ENCODE measurements around the gene GALR2.

Gene GALR2

GRCh38 chr17:76079956-76080767 lies 5.6 kb downstream of the GALR2 start:
- DNase-seq (ENCODE audit: low spot score): peak; percentile 36

DNA sequence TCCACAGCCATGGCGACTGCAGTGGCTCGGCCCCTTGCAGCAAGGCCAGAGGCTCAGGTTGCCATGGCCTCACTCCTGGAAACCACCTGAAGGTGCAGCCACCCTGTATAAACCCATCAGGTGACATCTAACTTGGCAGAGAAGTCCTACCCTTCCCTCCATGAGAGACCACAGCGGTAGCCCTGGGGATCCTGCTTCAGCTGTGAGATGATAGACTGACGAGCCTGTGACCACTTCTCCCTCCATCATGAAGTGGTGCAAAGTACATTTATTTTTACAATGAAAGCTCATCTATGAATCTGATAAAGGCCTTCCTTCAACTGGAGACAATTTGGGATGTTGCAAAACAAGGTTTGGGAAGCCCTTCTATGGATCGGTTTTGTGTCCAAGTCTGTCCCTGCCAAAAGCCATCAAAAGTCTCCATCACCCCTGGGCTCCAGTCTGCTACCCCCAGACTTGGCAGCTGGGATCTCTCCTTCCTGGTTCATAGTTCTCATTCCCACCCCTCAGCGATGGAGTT lies 6.2 kb downstream of the GALR2 start:
- DNase-seq (ENCODE audit: low spot score): no peak

DNA sequence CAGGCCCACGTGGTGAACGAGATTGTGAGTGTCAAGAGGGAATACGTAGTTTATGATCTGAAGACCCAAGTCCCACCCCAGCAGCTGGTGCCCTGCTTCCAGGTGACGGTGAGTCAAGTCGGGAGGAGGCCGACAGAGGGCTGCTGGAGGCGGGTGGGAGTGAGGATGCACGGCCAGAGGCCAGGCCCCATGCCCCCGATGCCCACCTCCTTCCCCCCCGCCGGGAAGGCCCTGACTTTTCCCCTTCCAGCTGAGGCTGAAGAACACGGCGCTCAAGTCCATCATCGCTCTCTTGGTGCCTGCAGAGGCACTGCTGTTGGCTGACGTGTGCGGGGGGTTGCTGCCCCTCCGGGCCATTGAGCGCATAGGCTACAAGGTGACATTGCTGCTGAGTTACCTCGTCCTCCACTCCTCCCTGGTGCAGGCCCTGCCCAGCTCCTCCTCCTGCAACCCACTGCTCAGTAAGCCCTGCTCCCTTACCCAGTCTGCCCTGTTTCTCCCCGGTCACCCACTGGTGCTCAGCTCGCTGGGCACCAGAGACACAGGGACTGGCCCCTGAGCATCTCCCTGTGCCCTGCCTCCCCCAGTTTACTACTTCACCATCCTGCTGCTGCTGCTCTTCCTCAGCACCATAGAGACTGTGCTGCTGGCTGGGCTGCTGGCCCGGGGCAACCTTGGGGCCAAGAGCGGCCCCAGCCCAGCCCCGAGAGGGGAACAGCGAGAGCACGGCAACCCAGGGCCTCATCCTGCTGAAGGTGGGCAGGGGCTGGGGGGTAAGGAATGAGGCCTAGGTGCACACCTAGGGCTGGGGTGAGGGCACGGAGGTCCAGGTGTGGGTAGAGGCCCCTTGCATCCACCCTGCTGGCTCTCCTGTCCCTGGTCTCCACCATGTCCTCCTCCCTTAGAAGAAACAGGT lies 7.0 kb downstream of the GALR2 start:
- DNase-seq (ENCODE audit: low spot score): no peak

- no peak for DNase-seq (ENCODE audit: low spot score)
Measured at GRCh38 chr17:76082326-76083251, 8.0 kb downstream of the GALR2 start.

GRCh38 chr17:76083536-76084182 lies 9.1 kb downstream of the GALR2 start:
- DNase-seq (ENCODE audit: low spot score): no peak

DNA sequence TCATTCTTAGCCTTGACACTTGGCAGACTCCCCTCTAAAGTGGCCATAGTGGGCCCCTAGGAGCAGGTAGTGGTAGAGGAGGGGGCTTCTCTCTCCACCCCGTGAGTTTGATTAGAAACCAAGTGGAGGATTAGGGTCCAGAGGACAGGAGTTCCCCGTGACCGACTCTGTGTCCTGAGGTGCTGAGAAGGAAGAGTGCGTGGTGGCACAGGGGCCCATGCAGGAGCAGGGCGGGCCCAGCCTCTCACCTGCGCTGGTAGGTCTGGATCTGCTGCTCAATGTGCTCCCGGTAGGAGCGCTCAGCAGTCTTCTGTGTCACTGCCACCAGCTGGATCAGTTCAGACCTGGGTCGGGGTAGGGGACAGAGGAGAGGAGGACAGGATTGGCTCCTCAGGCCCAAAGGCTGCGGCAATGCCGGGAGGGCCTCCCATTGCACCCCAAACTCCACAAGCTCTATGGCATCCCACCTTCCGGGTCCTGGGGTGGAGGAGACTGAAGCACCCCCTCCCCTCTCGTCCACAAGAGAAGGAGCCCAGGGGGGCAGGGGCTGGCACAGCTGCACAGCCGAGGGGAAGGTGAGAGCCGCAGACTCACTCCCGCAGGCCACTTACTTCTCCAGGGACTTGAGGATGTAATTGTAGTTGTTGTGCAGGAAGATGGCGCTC lies 10.6 kb downstream of the GALR2 start:
- no peak for DNase-seq (ENCODE audit: low spot score)

DNA sequence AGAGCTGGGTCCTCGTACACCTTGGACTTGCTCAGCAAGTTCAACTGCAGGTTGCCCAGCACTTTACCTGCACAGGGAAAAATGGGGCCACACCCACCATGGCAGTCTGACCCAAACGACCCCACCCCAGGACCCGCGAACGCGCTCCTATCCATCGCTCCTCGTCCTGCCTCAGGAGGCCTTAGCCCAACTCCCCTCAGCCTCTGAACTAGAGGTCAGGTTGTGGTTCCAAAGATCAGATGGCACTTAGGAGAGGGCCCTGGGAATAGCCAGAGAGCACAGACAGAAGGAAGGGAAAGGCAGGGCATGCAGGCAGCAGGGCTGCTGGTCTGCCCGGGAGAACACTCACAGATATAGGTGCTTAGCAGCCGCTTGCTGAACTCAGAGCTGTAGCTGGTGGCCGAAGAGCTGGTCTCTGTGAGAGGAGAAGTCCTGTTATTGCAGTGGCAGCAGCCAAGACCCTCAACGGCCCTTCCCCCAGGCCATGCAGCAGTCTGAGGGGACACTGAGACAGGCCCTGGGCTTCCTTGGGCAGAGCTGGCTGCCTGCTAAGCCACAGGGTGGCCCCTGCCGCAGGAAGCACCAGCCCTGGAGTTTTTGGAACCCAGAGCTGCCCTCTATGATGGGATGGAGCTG lies 11.3 kb downstream of the GALR2 start:
- no peak for DNase-seq (ENCODE audit: low spot score)

DNA sequence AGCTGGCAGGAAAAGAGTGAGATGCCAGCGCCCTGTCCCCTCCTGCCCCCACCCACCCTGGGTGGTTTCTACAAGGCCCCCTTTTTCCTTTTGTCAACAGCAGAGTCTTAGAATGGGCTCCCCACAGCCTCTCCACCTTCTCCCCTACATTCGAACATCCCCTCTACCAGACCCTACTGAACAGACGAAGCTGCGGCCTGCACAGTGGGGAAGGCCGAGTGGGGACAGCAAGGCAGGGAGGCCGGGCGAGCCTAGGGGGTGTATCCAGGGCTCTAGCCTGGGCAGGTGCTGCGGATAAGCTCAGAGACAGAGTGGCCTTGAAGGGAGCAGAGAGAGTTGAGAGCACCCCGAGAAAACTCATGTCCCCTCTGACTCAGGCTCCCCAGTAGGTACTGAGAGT lies 11.8 kb downstream of the GALR2 start:
- no peak for DNase-seq (ENCODE audit: low spot score)

- DNase-seq (ENCODE audit: low spot score): no peak
Measured at GRCh38 chr17:76087531-76087930, 12.9 kb downstream of the GALR2 start.

DNA sequence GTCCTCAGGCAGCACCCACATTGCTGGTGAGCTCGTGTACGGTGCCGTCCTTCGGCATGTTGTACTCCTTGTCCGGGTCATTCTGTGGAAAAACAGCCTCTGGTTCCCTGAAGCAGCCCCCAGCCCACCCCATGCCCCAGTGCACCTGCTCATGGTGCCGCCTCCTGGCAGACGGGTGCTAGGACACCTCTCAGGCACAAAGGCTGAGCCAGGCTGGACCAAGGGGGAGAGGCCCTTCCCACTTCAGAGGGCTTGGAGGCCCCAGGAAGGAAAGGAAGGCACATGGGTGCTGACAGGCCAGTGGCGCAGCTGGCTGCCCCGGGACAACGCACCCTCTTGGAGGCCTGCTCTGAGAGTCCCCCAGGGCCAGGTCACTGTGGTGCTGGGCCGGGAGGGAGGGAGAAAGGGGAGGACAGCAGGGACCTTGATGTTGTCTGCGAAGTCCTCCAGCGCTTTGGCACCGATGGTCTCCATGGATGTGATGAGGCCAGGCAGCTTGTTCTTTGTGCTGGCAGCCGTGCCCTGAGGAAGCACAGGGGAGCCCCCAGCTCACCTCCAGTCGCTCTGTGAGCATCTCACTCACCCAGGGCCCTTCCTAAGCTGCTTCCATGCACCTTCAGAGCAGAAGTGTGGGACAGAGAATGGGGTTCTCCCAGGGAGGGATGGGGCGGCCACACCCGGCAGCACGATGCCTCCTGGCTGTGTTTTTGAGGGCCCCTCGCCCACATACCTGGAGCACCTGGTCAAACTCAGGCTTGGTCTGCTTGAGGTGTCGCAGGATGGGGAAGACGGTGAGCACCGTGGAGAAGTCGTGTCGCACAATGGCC lies 13.7 kb downstream of the GALR2 start:
- no peak for DNase-seq (ENCODE audit: low spot score)

GRCh38 chr17:76088868-76089576 lies 14.4 kb downstream of the GALR2 start:
- no peak for DNase-seq (ENCODE audit: low spot score)

GRCh38 chr17:76089680-76090516 lies 15.3 kb downstream of the GALR2 start:
- no peak for DNase-seq (ENCODE audit: low spot score)

DNA sequence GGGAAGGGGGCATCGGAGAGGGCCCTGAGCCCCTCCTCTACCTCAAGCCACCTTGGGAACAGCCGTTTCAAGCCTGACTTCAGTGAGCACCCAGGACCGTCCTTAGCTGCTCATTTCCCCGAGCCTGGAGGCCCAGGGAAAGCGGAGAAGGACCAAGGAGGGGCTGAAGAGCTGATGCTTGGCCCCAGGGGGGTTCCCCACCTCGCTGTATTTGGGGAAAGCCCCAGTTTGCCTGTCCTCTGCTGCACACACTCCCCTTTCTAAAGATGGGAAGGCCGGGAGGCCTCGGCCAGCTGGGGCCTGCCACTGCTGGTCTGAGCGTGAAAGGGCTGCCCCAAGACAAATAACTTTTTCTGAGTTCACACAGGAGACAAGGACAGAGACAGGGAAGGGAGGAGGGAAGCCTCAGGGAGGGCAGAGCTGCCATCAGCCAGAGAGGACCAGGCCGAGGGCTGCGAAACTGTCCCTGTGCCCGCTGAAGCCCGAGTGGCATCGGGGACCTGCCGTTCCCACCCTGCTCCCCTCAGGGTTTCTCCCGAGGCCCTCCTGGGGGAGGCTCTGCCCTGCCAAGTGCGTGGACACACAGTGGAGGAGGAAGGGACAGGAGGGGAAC lies 16.0 kb downstream of the GALR2 start:
- DNase-seq (ENCODE audit: low spot score): no peak

GRCh38 chr17:76091526-76092286 lies 17.1 kb downstream of the GALR2 start:
- no peak for DNase-seq (ENCODE audit: low spot score)

DNA sequence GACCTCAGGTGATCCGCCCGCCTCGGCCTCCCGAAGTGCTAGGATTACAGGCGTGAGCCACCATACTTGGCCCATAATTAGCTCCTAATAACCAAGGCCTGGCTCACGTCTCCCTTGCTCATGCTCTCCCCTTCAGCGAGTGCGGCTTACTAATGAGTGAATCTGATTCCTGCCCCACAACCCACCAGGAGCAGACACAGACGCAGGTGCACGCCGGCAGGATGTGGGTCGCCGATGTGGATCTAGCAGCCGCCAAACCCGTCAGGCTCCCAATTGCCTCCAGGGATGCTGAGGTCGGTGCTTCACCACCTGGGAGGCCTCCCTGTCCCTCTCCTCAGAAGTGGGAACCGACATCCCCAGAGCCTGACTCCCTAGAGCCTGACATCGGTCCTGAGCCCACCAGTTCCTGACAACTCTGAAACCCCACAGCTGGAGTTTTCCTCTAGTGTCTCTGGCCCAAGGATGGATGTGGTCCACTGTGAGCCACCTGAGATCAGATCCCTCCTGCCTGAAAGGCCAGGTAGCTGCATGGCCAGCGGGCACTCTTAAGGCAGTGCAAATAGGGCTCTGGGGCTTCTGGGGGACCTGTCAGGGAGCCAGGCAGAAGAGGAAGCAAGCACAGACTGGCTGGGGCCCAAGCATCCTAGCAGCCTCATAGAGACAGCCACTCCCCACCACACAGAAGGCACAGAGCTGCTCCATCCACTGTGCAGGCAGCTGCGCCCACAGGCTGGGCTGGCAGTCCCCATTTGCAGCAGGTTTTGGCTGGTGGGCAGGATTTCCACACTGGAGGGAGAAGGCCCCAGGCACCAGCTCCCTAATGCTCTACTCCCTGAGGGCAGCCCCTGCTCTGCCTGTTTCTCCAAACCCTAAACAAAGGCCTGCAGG lies 18.2 kb downstream of the GALR2 start:
- no peak for DNase-seq (ENCODE audit: low spot score)
